Measurements from ENCODE around the gene LMOD2. TPM values are rescaled to one million over a fixed set of nuclear protein-coding genes. Genes with fewer than 3 reads are reported as not detected.

LMOD2 gene
- total and polyA plus RNA-seq, 9 of the 15 experiments (the other 6 are each of a cell fraction or from before 2014, with no cell fraction given), result 0.04 TPM; not detected in 8

DNA sequence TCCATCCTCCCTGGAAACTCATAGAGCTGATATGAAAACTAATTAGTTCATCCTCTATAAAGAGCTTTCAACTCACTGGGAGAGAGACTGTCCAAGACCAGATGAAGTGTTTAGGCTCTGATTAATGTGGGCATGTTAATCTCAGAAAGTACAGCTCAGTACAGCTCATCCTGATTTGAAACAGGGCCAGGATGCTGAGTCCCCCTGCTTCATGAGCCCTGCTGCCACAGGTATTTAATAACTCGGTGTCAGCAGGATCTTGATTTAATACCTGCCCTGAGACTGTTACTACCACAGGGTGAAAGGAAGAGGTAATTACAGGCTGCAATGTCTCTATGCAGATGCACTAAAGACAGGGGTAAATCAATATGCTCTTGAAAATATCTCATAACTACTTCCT is 10.8 kb downstream of the LMOD2 start:
- in situ Hi-C loops (cut with MboI) (no loop called here), intact Hi-C loops (cut with micrococcal nuclease) (no loop called here)
- H3K27me3 ChIP-seq (ENCODE audit: control insufficient read depth in 2 of 2, insufficient read depth in 2 of 2, low read length in 2 of 2), result peaks cover 7 to 12% of the 10 kb centered on the region in 2 experiments; a peak in 3 of 5 replicates
- TF ChIP-seq, protein P1, sequence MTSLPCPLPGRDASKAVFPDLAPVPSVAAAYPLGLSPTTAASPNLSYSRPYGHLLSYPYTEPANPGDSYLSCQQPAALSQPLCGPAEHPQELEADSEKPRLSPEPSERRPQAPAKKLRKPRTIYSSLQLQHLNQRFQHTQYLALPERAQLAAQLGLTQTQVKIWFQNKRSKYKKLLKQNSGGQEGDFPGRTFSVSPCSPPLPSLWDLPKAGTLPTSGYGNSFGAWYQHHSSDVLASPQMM (CRISPR knock-in tag; IDR thresholded peaks at IDR 0.05), result no peak
- TF ChIP-seq FOXA3 (CRISPR knock-in tag; conservative IDR thresholded peaks at IDR 0.05 in 1 of 2, IDR thresholded peaks at IDR 0.05 in 1 of 2) (no peak), CHD2 (IDR thresholded peaks at IDR 0.05; ENCODE audit: low read depth, low read length) (no peak), EZH2 (IDR thresholded peaks at IDR 0.05; ENCODE audit: borderline replicate concordance, low read depth, low read length) (no peak), PTTG1 (tag; IDR thresholded peaks at IDR 0.05; ENCODE audit: low read depth) (no peak)
- TF ChIP-seq, protein P2, sequence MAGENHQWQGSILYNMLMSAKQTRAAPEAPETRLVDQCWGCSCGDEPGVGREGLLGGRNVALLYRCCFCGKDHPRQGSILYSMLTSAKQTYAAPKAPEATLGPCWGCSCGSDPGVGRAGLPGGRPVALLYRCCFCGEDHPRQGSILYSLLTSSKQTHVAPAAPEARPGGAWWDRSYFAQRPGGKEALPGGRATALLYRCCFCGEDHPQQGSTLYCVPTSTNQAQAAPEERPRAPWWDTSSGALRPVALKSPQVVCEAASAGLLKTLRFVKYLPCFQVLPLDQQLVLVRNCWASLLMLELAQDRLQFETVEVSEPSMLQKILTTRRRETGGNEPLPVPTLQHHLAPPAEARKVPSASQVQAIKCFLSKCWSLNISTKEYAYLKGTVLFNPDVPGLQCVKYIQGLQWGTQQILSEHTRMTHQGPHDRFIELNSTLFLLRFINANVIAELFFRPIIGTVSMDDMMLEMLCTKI (IDR thresholded peaks at IDR 0.05; ENCODE audit: partially characterized antibody), result no peak
- TF ChIP-seq, protein P3, sequence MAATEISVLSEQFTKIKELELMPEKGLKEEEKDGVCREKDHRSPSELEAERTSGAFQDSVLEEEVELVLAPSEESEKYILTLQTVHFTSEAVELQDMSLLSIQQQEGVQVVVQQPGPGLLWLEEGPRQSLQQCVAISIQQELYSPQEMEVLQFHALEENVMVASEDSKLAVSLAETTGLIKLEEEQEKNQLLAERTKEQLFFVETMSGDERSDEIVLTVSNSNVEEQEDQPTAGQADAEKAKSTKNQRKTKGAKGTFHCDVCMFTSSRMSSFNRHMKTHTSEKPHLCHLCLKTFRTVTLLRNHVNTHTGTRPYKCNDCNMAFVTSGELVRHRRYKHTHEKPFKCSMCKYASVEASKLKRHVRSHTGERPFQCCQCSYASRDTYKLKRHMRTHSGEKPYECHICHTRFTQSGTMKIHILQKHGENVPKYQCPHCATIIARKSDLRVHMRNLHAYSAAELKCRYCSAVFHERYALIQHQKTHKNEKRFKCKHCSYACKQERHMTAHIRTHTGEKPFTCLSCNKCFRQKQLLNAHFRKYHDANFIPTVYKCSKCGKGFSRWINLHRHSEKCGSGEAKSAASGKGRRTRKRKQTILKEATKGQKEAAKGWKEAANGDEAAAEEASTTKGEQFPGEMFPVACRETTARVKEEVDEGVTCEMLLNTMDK (IDR thresholded peaks at IDR 0.05; ENCODE audit: borderline replicate concordance, insufficient read depth, low read depth, low read length, poor library complexity, severe bottlenecking), result no peak
- no peaks in the 10 kb centered on the region for H4K20me1 ChIP-seq (replicated peaks; ENCODE audit: control insufficient read depth, insufficient read depth, low read length)
- BruUV-seq (replicated peaks), result no TSS peak
- ChIA-PET POLR2A (interaction anchor here (0.6 to 1.9 kb wide), 4 partner anchors 12 to 1216 kb away, joined by 3 to 5 read pairs (median 4); no protein-coding TSS in a partner anchor), CTCF (ENCODE audit: low intra/inter-chr PET ratio) (no interaction called here)
- no peak overlapping the region for H3K27ac ChIP-seq (ENCODE audit: extremely low read depth, low read depth, low read length)
- no peaks in the 10 kb centered on the region for H3K36me3 ChIP-seq (ENCODE audit: control insufficient read depth, insufficient read depth, low read length)
- H3K9ac ChIP-seq (ENCODE audit: insufficient read depth in 1 of 2, low read depth in 2 of 2, low read length in 2 of 2), result no peak overlapping the region
- no peak overlapping the region for H2AFZ ChIP-seq (ENCODE audit: low read depth, low read length)
- no peak overlapping the region for H3K4me2 ChIP-seq (ENCODE audit: insufficient read depth, low read length)
- no peak overlapping the region for H3K4me3 ChIP-seq
- no peaks in the 10 kb centered on the region; a peak in 2 of 5 replicates for H3K4me1 ChIP-seq (replicated peaks in 1 of 2; ENCODE audit: control insufficient read depth in 2 of 2, insufficient read depth in 2 of 2, low read length in 2 of 2)
- ATAC-seq, result no peak
- no peaks in the 10 kb centered on the region for H3K79me2 ChIP-seq (ENCODE audit: control insufficient read depth, insufficient read depth, low read length)
- WGBS (ENCODE audit: insufficient coverage, low coverage, missing lambda C conversion rate), result 0% methylated on average over 1 of the region's 1 CpG
- H3K9me1 ChIP-seq (ENCODE audit: control insufficient read depth, insufficient read depth, low read length), result no peaks in the 10 kb centered on the region
- FAIRE-seq, result no peak
- no peak for DNase-seq (ENCODE audit: extremely low read depth in 1 of 4, low spot score in 3 of 4)
- H3K9me3 ChIP-seq (replicated peaks; ENCODE audit: control insufficient read depth, insufficient read depth, low read depth, low read length), result no peaks in the 10 kb centered on the region
